Activated CD4-positive, alpha-beta memory T cell treated with anti-CD3 and anti-CD28 coated beads, Interleukin-2, amount 10 ng/mL, durations not matched to agents 7 days and 5 days (primary cell): ENCODE data around the gene IL33. TPM values are rescaled to one million over a fixed set of nuclear protein-coding genes. Genes with fewer than 3 reads are reported as not detected.
"Not testable (repeated sequence)": the region's sequence is repeated elsewhere in the genome, so short reads cannot be mapped to it uniquely, and the experiment has no call there.

Experiments used
- CTCF ChIA-PET: fragments of 350-600 bp; sonication (Branson Sonifier 250); formaldehyde crosslinking; loops from one replicate; lab custom pipeline; 2021; ENCODE audit warnings: antibody characterized with exemption, inconsistent platforms; lab: Charles Lee
- POLR2A ChIA-PET: fragments of 350-600 bp; sonication (Branson Sonifier 250); formaldehyde crosslinking; loops from one replicate; lab custom pipeline; 2021; ENCODE audit warnings: antibody characterized with exemption; lab: Charles Lee
- DNase-seq: peaks from one replicate; pipeline ENCODE4 v3.0.0-alpha.2; 2020
- H3K27ac Mint-ChIP-seq: one replicate; pipeline ENCODE4 v1.8.0; 2021; ENCODE audit warnings: mild to moderate bottlenecking, mixed read lengths
- H3K27me3 Mint-ChIP-seq: one replicate; pipeline ENCODE4 v1.8.0; 2021; ENCODE audit warnings: mixed read lengths
- H3K36me3 Mint-ChIP-seq: one replicate; pipeline ENCODE4 v1.8.0; 2021; ENCODE audit warnings: low read depth, mixed read lengths
- H3K4me1 Mint-ChIP-seq: one replicate; pipeline ENCODE4 v1.8.0; 2021; ENCODE audit warnings: mixed read lengths
- H3K4me3 Mint-ChIP-seq: one replicate; pipeline ENCODE4 v1.8.0; 2021; ENCODE audit warnings: mild to moderate bottlenecking, mixed read lengths
- H3K9me3 Mint-ChIP-seq: one replicate; pipeline ENCODE4 v1.8.0; 2021; ENCODE audit warnings: mixed read lengths
- total RNA-seq, 2 experiments: library from RNA; stranded (reverse); gene quantifications; one replicate each; pipeline ENCODE4 v1.2.3, GENCODE V29; 2021

The IL33 gene
- not detected for total RNA-seq

- Mint-ChIP-seq H3K27ac (no peak within 1 kb of the TSS), H3K4me1 (no peaks in the 10 kb centered on the region), H3K9me3 (no peaks in the 10 kb centered on the region), H3K4me3 (no peak within 1 kb of the TSS), H3K27me3 (peaks cover 28% of the 10 kb centered on the region), H3K36me3 (no peaks in the 10 kb centered on the region)
- CTCF ChIA-PET = no interaction called here
- POLR2A ChIA-PET = no interaction called here
- no peak for DNase-seq
These were observed at the start of gene IL33 for GRCh38 chr9:6215562-6215961. Gene IL33 (plus strand): TSS chr9:6215807. CDS start chr9:6241695, 25,888 bp downstream.

- DNase-seq = no peak
- H3K36me3 Mint-ChIP-seq = peaks cover 3% of the 10 kb centered on the region
- H3K4me3 Mint-ChIP-seq = no peak overlapping the region
- H3K27me3 Mint-ChIP-seq = peaks cover 3% of the 10 kb centered on the region
- peaks cover 16% of the 10 kb centered on the region for H3K9me3 Mint-ChIP-seq
- CTCF ChIA-PET = no interaction called here
- POLR2A ChIA-PET = no interaction called here
- no peaks in the 10 kb centered on the region for H3K4me1 Mint-ChIP-seq
- H3K27ac Mint-ChIP-seq = no peak overlapping the region
These were observed 43.9 kb upstream of the IL33 start for GRCh38 chr9:6171667-6172066.

GRCh38 chr9:6173914-6174313, 41.7 kb upstream of the IL33 start:
- H3K27ac Mint-ChIP-seq = no peak overlapping the region
- H3K4me1 Mint-ChIP-seq = no peaks in the 10 kb centered on the region
- no peak overlapping the region for H3K4me3 Mint-ChIP-seq
- DNase-seq = no peak
- H3K27me3 Mint-ChIP-seq = peaks cover 3% of the 10 kb centered on the region
- CTCF ChIA-PET = no interaction called here
- peaks cover 16% of the 10 kb centered on the region for H3K9me3 Mint-ChIP-seq
- peaks cover 3% of the 10 kb centered on the region for H3K36me3 Mint-ChIP-seq
- POLR2A ChIA-PET = no interaction called here

- H3K4me1 Mint-ChIP-seq, H3K27ac Mint-ChIP-seq, H3K4me3 Mint-ChIP-seq, POLR2A ChIA-PET, H3K36me3 Mint-ChIP-seq, CTCF ChIA-PET, H3K27me3 Mint-ChIP-seq, H3K9me3 Mint-ChIP-seq, DNase-seq: not testable (repeated sequence)
These were observed 32.9 kb upstream of the IL33 start for GRCh38 chr9:6182549-6183226.

- H3K4me1 Mint-ChIP-seq = no peaks in the 10 kb centered on the region
- H3K27ac Mint-ChIP-seq = no peak overlapping the region
- H3K36me3 Mint-ChIP-seq = no peaks in the 10 kb centered on the region
- CTCF ChIA-PET = no interaction called here
- no peak overlapping the region for H3K4me3 Mint-ChIP-seq
- no peak for DNase-seq
- POLR2A ChIA-PET = no interaction called here
- no peaks in the 10 kb centered on the region for H3K9me3 Mint-ChIP-seq
- no peaks in the 10 kb centered on the region for H3K27me3 Mint-ChIP-seq
These were observed 32.4 kb upstream of the IL33 start for GRCh38 chr9:6183227-6183551.

GRCh38 chr9:6183627-6184026, 32.0 kb upstream of the IL33 start:
- Mint-ChIP-seq H3K36me3 (no peaks in the 10 kb centered on the region), H3K4me3 (no peak overlapping the region), H3K4me1 (no peaks in the 10 kb centered on the region), H3K27me3 (no peaks in the 10 kb centered on the region), H3K9me3 (no peaks in the 10 kb centered on the region), H3K27ac (no peak overlapping the region)
- CTCF ChIA-PET = no interaction called here
- POLR2A ChIA-PET = interaction anchor here (0.8 kb wide), 1 partner anchor 13 kb away, joined by 3 read pairs; no protein-coding TSS in a partner anchor
- no peak for DNase-seq

- no peak for DNase-seq
- no peak overlapping the region for H3K4me3 Mint-ChIP-seq
- ChIA-PET CTCF (no interaction called here), POLR2A (no interaction called here)
- no peaks in the 10 kb centered on the region for H3K27me3 Mint-ChIP-seq
- no peaks in the 10 kb centered on the region for H3K36me3 Mint-ChIP-seq
- no peaks in the 10 kb centered on the region for H3K9me3 Mint-ChIP-seq
- H3K27ac Mint-ChIP-seq = no peak overlapping the region
- no peaks in the 10 kb centered on the region for H3K4me1 Mint-ChIP-seq
These were observed 30.6 kb upstream of the IL33 start for GRCh38 chr9:6184749-6185645.

GRCh38 chr9:6186691-6187090, 28.9 kb upstream of the IL33 start:
- Mint-ChIP-seq H3K4me1 (no peaks in the 10 kb centered on the region), H3K27me3 (peaks cover 3% of the 10 kb centered on the region), H3K27ac (no peak overlapping the region), H3K4me3 (no peak overlapping the region), H3K9me3 (no peaks in the 10 kb centered on the region), H3K36me3 (no peaks in the 10 kb centered on the region)
- DNase-seq = no peak
- POLR2A ChIA-PET = no interaction called here
- CTCF ChIA-PET = no interaction called here

GRCh38 chr9:6187272-6187671, 28.3 kb upstream of the IL33 start:
- DNase-seq = no peak
- no peak overlapping the region for H3K4me3 Mint-ChIP-seq
- peaks cover 4% of the 10 kb centered on the region for H3K27me3 Mint-ChIP-seq
- ChIA-PET POLR2A (no interaction called here), CTCF (no interaction called here)
- no peak overlapping the region for H3K27ac Mint-ChIP-seq
- H3K9me3 Mint-ChIP-seq = no peaks in the 10 kb centered on the region
- H3K4me1 Mint-ChIP-seq = no peaks in the 10 kb centered on the region
- H3K36me3 Mint-ChIP-seq = no peaks in the 10 kb centered on the region

GRCh38 chr9:6188466-6188865, 27.1 kb upstream of the IL33 start:
- DNase-seq = no peak
- CTCF ChIA-PET = interaction anchor here (1.0 kb wide), 1 partner anchor 9 kb away, joined by 3 read pairs; no protein-coding TSS in a partner anchor
- no peak overlapping the region for H3K27ac Mint-ChIP-seq
- no peaks in the 10 kb centered on the region for H3K9me3 Mint-ChIP-seq
- POLR2A ChIA-PET = no interaction called here
- H3K4me1 Mint-ChIP-seq = no peaks in the 10 kb centered on the region
- H3K4me3 Mint-ChIP-seq = no peak overlapping the region
- peaks cover 4% of the 10 kb centered on the region for H3K27me3 Mint-ChIP-seq
- H3K36me3 Mint-ChIP-seq = no peaks in the 10 kb centered on the region

GRCh38 chr9:6188906-6189305, 26.7 kb upstream of the IL33 start:
- ChIA-PET POLR2A (no interaction called here), CTCF (interaction anchor here (1.0 kb wide), 1 partner anchor 8 kb away, joined by 3 read pairs; no protein-coding TSS in a partner anchor)
- Mint-ChIP-seq H3K27ac (no peak overlapping the region), H3K27me3 (peaks cover 4% of the 10 kb centered on the region), H3K36me3 (no peaks in the 10 kb centered on the region), H3K4me1 (no peaks in the 10 kb centered on the region), H3K4me3 (no peak overlapping the region), H3K9me3 (no peaks in the 10 kb centered on the region)
- DNase-seq = no peak

- DNase-seq = no peak
- H3K4me3 Mint-ChIP-seq = no peak overlapping the region
- no peaks in the 10 kb centered on the region for H3K4me1 Mint-ChIP-seq
- POLR2A ChIA-PET = no interaction called here
- no peaks in the 10 kb centered on the region for H3K9me3 Mint-ChIP-seq
- CTCF ChIA-PET = interaction anchor here (1.0 kb wide), 1 partner anchor 126 kb away, joined by 3 read pairs; no protein-coding TSS in a partner anchor
- no peak overlapping the region for H3K27ac Mint-ChIP-seq
- H3K27me3 Mint-ChIP-seq = peaks cover 4% of the 10 kb centered on the region
- no peaks in the 10 kb centered on the region for H3K36me3 Mint-ChIP-seq
These were observed 20.7 kb upstream of the IL33 start for GRCh38 chr9:6194934-6195333.

GRCh38 chr9:6195714-6196360, 19.8 kb upstream of the IL33 start:
- Mint-ChIP-seq H3K4me3 (no peak overlapping the region), H3K36me3 (no peaks in the 10 kb centered on the region), H3K4me1 (no peaks in the 10 kb centered on the region), H3K9me3 (no peaks in the 10 kb centered on the region), H3K27me3 (peaks cover 7% of the 10 kb centered on the region), H3K27ac (no peak overlapping the region)
- no peak for DNase-seq
- ChIA-PET POLR2A (no interaction called here), CTCF (no interaction called here)
